MCF 10A (cell line): Measurements from ENCODE around the gene AUTS2. TPM values are rescaled to one million over a fixed set of nuclear protein-coding genes. Genes with fewer than 3 reads are reported as not detected.

ENCODE experiments used
- BruUV-seq: library from RNA; stranded (reverse); fragments of 400-500 nt; replicated peaks from 2 replicates; lab custom pipeline; 2021; lab: Mats Ljungman, UMichigan
- CTCF ChIA-PET: fragments of 300-600 bp; sonication (Branson Sonifier 250); formaldehyde crosslinking; extraction: SDS; loops from one replicate; lab custom pipeline; 2021; ENCODE audit warnings: antibody characterized with exemption, inconsistent platforms; lab: Yijun Ruan, JAX
- POLR2A ChIA-PET: fragments of 300-600, 350-650 bp; sonication (Branson Sonifier 250); formaldehyde crosslinking; extraction: SDS; loops from one replicate; lab custom pipeline; 2020; ENCODE audit warnings: antibody characterized with exemption, inconsistent platforms; lab: Yijun Ruan, JAX
- DNase-seq: peaks from one replicate; pipeline ENCODE4 v3.0.0-alpha.2; 2018; ENCODE audit not compliant: unreplicated experiment
- H3K27ac Mint-ChIP-seq: one replicate; pipeline ENCODE4 v1.8.0; 2022; ENCODE audit warnings: mild to moderate bottlenecking, low read depth, mixed read lengths; ENCODE audit not compliant: unreplicated experiment
- H3K27me3 Mint-ChIP-seq: one replicate; pipeline ENCODE4 v1.8.0; 2022; ENCODE audit warnings: mixed read lengths; ENCODE audit not compliant: insufficient read depth, unreplicated experiment
- H3K36me3 Mint-ChIP-seq: one replicate; pipeline ENCODE4 v1.8.0; 2022; ENCODE audit warnings: mild to moderate bottlenecking, moderate library complexity, mixed read lengths; ENCODE audit not compliant: insufficient read depth, unreplicated experiment
- H3K4me1 Mint-ChIP-seq: one replicate; pipeline ENCODE4 v1.8.0; 2022; ENCODE audit warnings: mixed read lengths; ENCODE audit not compliant: insufficient read depth, unreplicated experiment
- H3K4me3 Mint-ChIP-seq: one replicate; pipeline ENCODE4 v1.8.0; 2022; ENCODE audit warnings: mild to moderate bottlenecking, moderate library complexity, mixed read lengths; ENCODE audit not compliant: unreplicated experiment
- H3K9me3 Mint-ChIP-seq: one replicate; pipeline ENCODE4 v1.8.0; 2022; ENCODE audit warnings: mixed read lengths; ENCODE audit not compliant: unreplicated experiment
- intact Hi-C: fragments of 100-400 bp; cut with micrococcal nuclease; formaldehyde crosslinking; loops from 2 replicates; pipeline ENCODE4 v1.14.1; 2022
- total RNA-seq: library from RNA; stranded (reverse); gene quantifications from 2 replicates; pipeline ENCODE4 v1.2.3, GENCODE V29; 2022
- TF ChIP-seq, protein P1 (sequence below): fragments of 200-600 bp; IDR thresholded peaks from one replicate; pipeline ENCODE4 v1.8.0; 2022; ENCODE audit warnings: antibody characterized with exemption, mild to moderate bottlenecking; ENCODE audit not compliant: unreplicated experiment

Gene AUTS2
- total RNA-seq, 1 experiment from 2014 or later = 1.3 TPM

DNA sequence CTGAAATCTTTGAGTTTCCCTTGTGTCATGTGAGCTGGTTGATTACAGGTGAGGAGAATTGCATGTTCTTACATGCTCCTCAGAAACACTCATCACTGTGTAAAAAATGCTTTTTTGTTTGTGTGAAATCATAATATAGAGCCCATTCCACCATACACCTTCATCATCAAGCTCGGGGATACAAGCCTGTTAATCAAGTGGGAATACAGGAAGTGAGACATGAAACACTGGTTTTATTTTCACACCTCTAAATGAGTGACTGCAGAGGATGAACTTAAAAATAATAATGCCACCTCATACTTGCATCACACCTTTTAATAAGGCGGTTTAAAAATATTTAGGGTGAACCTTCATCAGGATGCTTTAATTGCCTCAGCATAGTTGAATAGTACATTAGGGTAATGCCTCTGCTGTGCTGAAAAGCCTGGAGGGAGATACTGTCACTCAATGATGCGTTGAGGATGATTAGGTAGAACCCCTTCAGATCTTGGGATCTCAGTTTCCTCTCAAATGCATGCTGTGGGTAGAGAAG is 164.6 kb downstream of the AUTS2 start:
- intact Hi-C loops = no loop called here
- no peak for DNase-seq
- ChIA-PET POLR2A (no interaction called here), CTCF (interaction anchor here (0.6 kb wide), 2 partner anchors 13 to 497 kb away, joined by 3 read pairs; no protein-coding TSS in a partner anchor)
- Mint-ChIP-seq H3K27ac (no peak overlapping the region), H3K4me1 (no peaks in the 10 kb centered on the region), H3K36me3 (no peaks in the 10 kb centered on the region), H3K27me3 (no peaks in the 10 kb centered on the region), H3K4me3 (no peak overlapping the region), H3K9me3 (peaks cover 7% of the 10 kb centered on the region)
- BruUV-seq = no TSS peak
- TF ChIP-seq, protein P1, sequence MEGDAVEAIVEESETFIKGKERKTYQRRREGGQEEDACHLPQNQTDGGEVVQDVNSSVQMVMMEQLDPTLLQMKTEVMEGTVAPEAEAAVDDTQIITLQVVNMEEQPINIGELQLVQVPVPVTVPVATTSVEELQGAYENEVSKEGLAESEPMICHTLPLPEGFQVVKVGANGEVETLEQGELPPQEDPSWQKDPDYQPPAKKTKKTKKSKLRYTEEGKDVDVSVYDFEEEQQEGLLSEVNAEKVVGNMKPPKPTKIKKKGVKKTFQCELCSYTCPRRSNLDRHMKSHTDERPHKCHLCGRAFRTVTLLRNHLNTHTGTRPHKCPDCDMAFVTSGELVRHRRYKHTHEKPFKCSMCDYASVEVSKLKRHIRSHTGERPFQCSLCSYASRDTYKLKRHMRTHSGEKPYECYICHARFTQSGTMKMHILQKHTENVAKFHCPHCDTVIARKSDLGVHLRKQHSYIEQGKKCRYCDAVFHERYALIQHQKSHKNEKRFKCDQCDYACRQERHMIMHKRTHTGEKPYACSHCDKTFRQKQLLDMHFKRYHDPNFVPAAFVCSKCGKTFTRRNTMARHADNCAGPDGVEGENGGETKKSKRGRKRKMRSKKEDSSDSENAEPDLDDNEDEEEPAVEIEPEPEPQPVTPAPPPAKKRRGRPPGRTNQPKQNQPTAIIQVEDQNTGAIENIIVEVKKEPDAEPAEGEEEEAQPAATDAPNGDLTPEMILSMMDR = no peak

DNA sequence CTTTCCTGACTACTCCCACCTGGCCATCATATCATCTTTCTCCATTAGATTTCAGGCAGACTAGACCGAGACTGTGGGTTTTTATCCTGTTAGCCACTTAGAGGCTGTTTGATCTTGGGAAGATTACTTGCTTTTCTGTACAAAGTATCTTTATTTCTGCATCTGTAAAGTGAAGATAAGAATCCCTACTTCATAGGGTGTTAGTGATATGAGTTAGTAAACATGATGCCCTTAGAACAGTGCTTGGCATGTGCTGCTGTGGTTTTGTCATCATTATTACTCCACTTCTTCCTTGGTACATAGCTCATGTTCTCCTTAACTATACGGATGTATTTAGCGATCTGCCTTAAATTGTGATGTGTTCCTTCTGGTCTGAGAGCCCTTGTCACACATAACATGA is 165.2 kb downstream of the AUTS2 start:
- intact Hi-C loops = no loop called here
- no peaks in the 10 kb centered on the region for H3K27me3 Mint-ChIP-seq
- ChIA-PET CTCF (interaction anchor here (0.6 kb wide), 1 partner anchor 1533 kb away, joined by 3 read pairs; no protein-coding TSS in a partner anchor), POLR2A (no interaction called here)
- H3K4me1 Mint-ChIP-seq = no peaks in the 10 kb centered on the region
- BruUV-seq = no TSS peak
- no peak for DNase-seq
- H3K36me3 Mint-ChIP-seq = no peaks in the 10 kb centered on the region
- no peak overlapping the region for H3K27ac Mint-ChIP-seq
- TF ChIP-seq, protein P1 = no peak
- H3K9me3 Mint-ChIP-seq = peaks cover 12% of the 10 kb centered on the region
- H3K4me3 Mint-ChIP-seq = no peak overlapping the region

DNA sequence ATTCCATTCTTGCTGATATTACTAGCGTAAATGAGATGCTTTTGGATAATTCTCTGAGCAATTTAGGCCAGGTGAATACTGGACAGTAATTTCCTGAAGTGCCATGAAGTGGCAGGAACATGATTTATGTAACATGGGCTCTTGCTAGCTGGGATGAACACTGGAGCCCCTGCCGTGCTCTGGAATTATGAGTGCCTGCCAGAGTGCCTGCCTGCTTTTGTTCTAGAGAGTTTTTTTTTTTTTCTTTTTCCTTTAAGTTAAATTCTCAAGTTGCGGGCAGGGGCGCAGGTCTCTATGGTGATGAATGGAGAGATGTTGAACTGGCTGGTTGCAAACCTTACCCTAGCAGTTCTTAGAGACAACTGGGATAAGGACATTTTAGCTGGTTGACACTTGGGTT is 165.9 kb downstream of the AUTS2 start:
- Mint-ChIP-seq H3K27me3 (no peaks in the 10 kb centered on the region), H3K9me3 (peaks cover 16% of the 10 kb centered on the region), H3K4me3 (no peak overlapping the region), H3K36me3 (no peaks in the 10 kb centered on the region), H3K4me1 (no peaks in the 10 kb centered on the region), H3K27ac (no peak overlapping the region)
- ChIA-PET CTCF (interaction anchor here (0.6 kb wide), 1 partner anchor 1532 kb away, joined by 3 read pairs; no protein-coding TSS in a partner anchor), POLR2A (no interaction called here)
- no TSS peak for BruUV-seq
- DNase-seq = no peak
- TF ChIP-seq, protein P1 = no peak
- intact Hi-C loops = no loop called here

DNA sequence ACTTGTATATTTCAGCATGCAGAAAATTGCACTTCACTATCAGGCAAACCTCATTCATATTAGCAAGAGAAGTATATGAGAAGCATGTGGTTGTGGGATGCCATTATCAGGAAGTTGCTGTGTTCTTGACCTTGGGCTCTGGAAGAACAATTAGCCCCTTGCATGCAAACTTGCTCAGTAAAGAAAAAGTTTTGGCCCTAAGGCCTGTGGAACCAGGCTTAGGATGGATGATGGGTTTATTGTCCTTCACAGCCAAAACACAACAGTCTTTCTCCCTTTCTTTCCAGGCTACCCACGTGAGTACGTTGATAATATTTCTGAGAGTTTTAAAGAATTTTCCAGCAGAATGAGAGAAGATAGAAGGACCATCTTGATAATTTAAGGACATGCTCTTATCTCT is 166.4 kb downstream of the AUTS2 start:
- POLR2A ChIA-PET = no interaction called here
- Mint-ChIP-seq H3K4me1 (no peaks in the 10 kb centered on the region), H3K27me3 (no peaks in the 10 kb centered on the region), H3K9me3 (peaks cover 16% of the 10 kb centered on the region), H3K27ac (no peak overlapping the region), H3K4me3 (no peak overlapping the region), H3K36me3 (no peaks in the 10 kb centered on the region)
- no TSS peak for BruUV-seq
- intact Hi-C loops = no loop called here
- no peak for DNase-seq
- CTCF ChIA-PET = no interaction called here
- TF ChIP-seq, protein P1 = no peak
